Measurements from ENCODE around the gene KIAA1958. TPM values are rescaled to one million over a fixed set of nuclear protein-coding genes. Genes with fewer than 3 reads are reported as not detected.

KIAA1958 gene
- total RNA-seq, 1 donor from 2014 or later, result 10.7 TPM

GRCh38 chr9:112516769-112517168, 30.1 kb downstream of the KIAA1958 start:
- intact Hi-C loops (cut with micrococcal nuclease), result no loop called here
- no peak for DNase-seq (ENCODE audit: low spot score)
- Mint-ChIP-seq H3K9me3 (no peaks in the 10 kb centered on the region), H3K27me3 (ENCODE audit: low read depth) (no peaks in the 10 kb centered on the region), H3K4me3 (ENCODE audit: low read depth) (no peak overlapping the region), H3K36me3 (ENCODE audit: low read depth) (no peaks in the 10 kb centered on the region), H3K4me1 (ENCODE audit: low read depth) (no peaks in the 10 kb centered on the region), H3K27ac (no peak overlapping the region)

- DNase-seq (ENCODE audit: low spot score), result no peak
- intact Hi-C loops (cut with micrococcal nuclease), result no loop called here
- no peaks in the 10 kb centered on the region for H3K9me3 Mint-ChIP-seq
- no peaks in the 10 kb centered on the region for H3K27me3 Mint-ChIP-seq (ENCODE audit: low read depth)
- H3K4me1 Mint-ChIP-seq (ENCODE audit: low read depth), result no peaks in the 10 kb centered on the region
- H3K4me3 Mint-ChIP-seq (ENCODE audit: low read depth), result no peak overlapping the region
- H3K36me3 Mint-ChIP-seq (ENCODE audit: low read depth), result no peaks in the 10 kb centered on the region
- H3K27ac Mint-ChIP-seq, result no peak overlapping the region
These were observed 33.4 kb downstream of the KIAA1958 start for GRCh38 chr9:112520069-112520468.

GRCh38 chr9:112520656-112521055, 34.0 kb downstream of the KIAA1958 start:
- no peak overlapping the region for H3K27ac Mint-ChIP-seq
- H3K4me1 Mint-ChIP-seq (ENCODE audit: low read depth), result no peaks in the 10 kb centered on the region
- no peaks in the 10 kb centered on the region for H3K27me3 Mint-ChIP-seq (ENCODE audit: low read depth)
- intact Hi-C loops (cut with micrococcal nuclease), result no loop called here
- DNase-seq (ENCODE audit: low spot score), result no peak
- H3K36me3 Mint-ChIP-seq (ENCODE audit: low read depth), result no peaks in the 10 kb centered on the region
- H3K4me3 Mint-ChIP-seq (ENCODE audit: low read depth), result no peak overlapping the region
- no peaks in the 10 kb centered on the region for H3K9me3 Mint-ChIP-seq

- no peaks in the 10 kb centered on the region for H3K27me3 Mint-ChIP-seq (ENCODE audit: low read depth)
- H3K4me1 Mint-ChIP-seq (ENCODE audit: low read depth), result peaks cover 3% of the 10 kb centered on the region
- DNase-seq (ENCODE audit: low spot score), result no peak
- H3K27ac Mint-ChIP-seq, result no peak overlapping the region
- H3K9me3 Mint-ChIP-seq, result no peaks in the 10 kb centered on the region
- intact Hi-C loops (cut with micrococcal nuclease), result no loop called here
- H3K4me3 Mint-ChIP-seq (ENCODE audit: low read depth), result no peak overlapping the region
- no peaks in the 10 kb centered on the region for H3K36me3 Mint-ChIP-seq (ENCODE audit: low read depth)
These were observed 40.3 kb downstream of the KIAA1958 start for GRCh38 chr9:112526973-112527372.

- Mint-ChIP-seq H3K27me3 (ENCODE audit: low read depth) (no peaks in the 10 kb centered on the region), H3K36me3 (ENCODE audit: low read depth) (no peaks in the 10 kb centered on the region), H3K4me1 (ENCODE audit: low read depth) (peaks cover 4% of the 10 kb centered on the region), H3K27ac (no peak overlapping the region), H3K4me3 (ENCODE audit: low read depth) (no peak overlapping the region), H3K9me3 (no peaks in the 10 kb centered on the region)
- DNase-seq (ENCODE audit: low spot score), result no peak
- intact Hi-C loops (cut with micrococcal nuclease), result no loop called here
These were observed 41.3 kb downstream of the KIAA1958 start for GRCh38 chr9:112527959-112528358.

- Mint-ChIP-seq H3K27me3 (ENCODE audit: low read depth) (no peaks in the 10 kb centered on the region), H3K36me3 (ENCODE audit: low read depth) (no peaks in the 10 kb centered on the region), H3K9me3 (no peaks in the 10 kb centered on the region), H3K4me1 (ENCODE audit: low read depth) (peaks cover 4% of the 10 kb centered on the region), H3K27ac (no peak overlapping the region), H3K4me3 (ENCODE audit: low read depth) (no peak overlapping the region)
- no peak for DNase-seq (ENCODE audit: low spot score)
- intact Hi-C loops (cut with micrococcal nuclease), result no loop called here
These were observed 42.7 kb downstream of the KIAA1958 start for GRCh38 chr9:112529316-112529715.

- no peak for DNase-seq (ENCODE audit: low spot score)
- peaks cover 12% of the 10 kb centered on the region for H3K4me1 Mint-ChIP-seq (ENCODE audit: low read depth)
- peaks cover 2% of the 10 kb centered on the region for H3K36me3 Mint-ChIP-seq (ENCODE audit: low read depth)
- no peaks in the 10 kb centered on the region for H3K9me3 Mint-ChIP-seq
- H3K27me3 Mint-ChIP-seq (ENCODE audit: low read depth), result no peaks in the 10 kb centered on the region
- H3K4me3 Mint-ChIP-seq (ENCODE audit: low read depth), result no peak overlapping the region
- intact Hi-C loops (cut with micrococcal nuclease), result no loop called here
- H3K27ac Mint-ChIP-seq, result no peak overlapping the region
These were observed 44.2 kb downstream of the KIAA1958 start for GRCh38 chr9:112530751-112531205.

GRCh38 chr9:112531666-112532282, 45.1 kb downstream of the KIAA1958 start:
- Mint-ChIP-seq H3K9me3 (no peaks in the 10 kb centered on the region), H3K4me1 (ENCODE audit: low read depth) (peaks cover 14% of the 10 kb centered on the region), H3K27me3 (ENCODE audit: low read depth) (no peaks in the 10 kb centered on the region), H3K36me3 (ENCODE audit: low read depth) (peaks cover 4% of the 10 kb centered on the region), H3K4me3 (ENCODE audit: low read depth) (no peak overlapping the region), H3K27ac (no peak overlapping the region)
- no peak for DNase-seq (ENCODE audit: low spot score)
- intact Hi-C loops (cut with micrococcal nuclease), result no loop called here

GRCh38 chr9:112532427-112532826, 45.8 kb downstream of the KIAA1958 start:
- H3K4me3 Mint-ChIP-seq (ENCODE audit: low read depth), result no peak overlapping the region
- no peak for DNase-seq (ENCODE audit: low spot score)
- H3K36me3 Mint-ChIP-seq (ENCODE audit: low read depth), result peaks cover 4% of the 10 kb centered on the region
- H3K27me3 Mint-ChIP-seq (ENCODE audit: low read depth), result no peaks in the 10 kb centered on the region
- H3K9me3 Mint-ChIP-seq, result no peaks in the 10 kb centered on the region
- H3K4me1 Mint-ChIP-seq (ENCODE audit: low read depth), result peaks cover 14% of the 10 kb centered on the region
- no peak overlapping the region for H3K27ac Mint-ChIP-seq
- intact Hi-C loops (cut with micrococcal nuclease), result no loop called here

- intact Hi-C loops (cut with micrococcal nuclease), result no loop called here
- no peaks in the 10 kb centered on the region for H3K9me3 Mint-ChIP-seq
- no peak for DNase-seq (ENCODE audit: low spot score)
- H3K27me3 Mint-ChIP-seq (ENCODE audit: low read depth), result no peaks in the 10 kb centered on the region
- no peak overlapping the region for H3K27ac Mint-ChIP-seq
- H3K4me1 Mint-ChIP-seq (ENCODE audit: low read depth), result peaks cover 14% of the 10 kb centered on the region
- no peak overlapping the region for H3K4me3 Mint-ChIP-seq (ENCODE audit: low read depth)
- H3K36me3 Mint-ChIP-seq (ENCODE audit: low read depth), result peaks cover 7% of the 10 kb centered on the region
These were observed 47.0 kb downstream of the KIAA1958 start for GRCh38 chr9:112533660-112534059.

- Mint-ChIP-seq H3K36me3 (ENCODE audit: low read depth) (peaks cover 7% of the 10 kb centered on the region), H3K27ac (no peak overlapping the region), H3K4me1 (ENCODE audit: low read depth) (peaks cover 14% of the 10 kb centered on the region), H3K27me3 (ENCODE audit: low read depth) (no peaks in the 10 kb centered on the region), H3K4me3 (ENCODE audit: low read depth) (no peak overlapping the region), H3K9me3 (no peaks in the 10 kb centered on the region)
- DNase-seq (ENCODE audit: low spot score), result no peak
- intact Hi-C loops (cut with micrococcal nuclease), result no loop called here
These were observed 48.7 kb downstream of the KIAA1958 start for GRCh38 chr9:112535301-112535700.

GRCh38 chr9:112535811-112536210, 49.2 kb downstream of the KIAA1958 start:
- no peak for DNase-seq (ENCODE audit: low spot score)
- Mint-ChIP-seq H3K27ac (no peak overlapping the region), H3K4me3 (ENCODE audit: low read depth) (no peak overlapping the region), H3K36me3 (ENCODE audit: low read depth) (peaks cover 7% of the 10 kb centered on the region), H3K9me3 (no peaks in the 10 kb centered on the region), H3K4me1 (ENCODE audit: low read depth) (peaks cover 14% of the 10 kb centered on the region), H3K27me3 (ENCODE audit: low read depth) (no peaks in the 10 kb centered on the region)
- intact Hi-C loops (cut with micrococcal nuclease), result no loop called here

GRCh38 chr9:112537561-112537960, 50.9 kb downstream of the KIAA1958 start:
- no peak for DNase-seq (ENCODE audit: low spot score)
- Mint-ChIP-seq H3K4me3 (ENCODE audit: low read depth) (no peak overlapping the region), H3K9me3 (no peaks in the 10 kb centered on the region), H3K27ac (no peak overlapping the region), H3K27me3 (ENCODE audit: low read depth) (no peaks in the 10 kb centered on the region), H3K36me3 (ENCODE audit: low read depth) (peaks cover 7% of the 10 kb centered on the region), H3K4me1 (ENCODE audit: low read depth) (peaks cover 9% of the 10 kb centered on the region)
- intact Hi-C loops (cut with micrococcal nuclease), result no loop called here

- DNase-seq (ENCODE audit: low spot score), result no peak
- Mint-ChIP-seq H3K4me3 (ENCODE audit: low read depth) (no peak overlapping the region), H3K27me3 (ENCODE audit: low read depth) (no peaks in the 10 kb centered on the region), H3K4me1 (ENCODE audit: low read depth) (peaks cover 5% of the 10 kb centered on the region), H3K27ac (no peak overlapping the region), H3K36me3 (ENCODE audit: low read depth) (peaks cover 5% of the 10 kb centered on the region), H3K9me3 (no peaks in the 10 kb centered on the region)
- intact Hi-C loops (cut with micrococcal nuclease), result no loop called here
These were observed 54.2 kb downstream of the KIAA1958 start for GRCh38 chr9:112540800-112541199.

Data from activated T-helper 2 cell treated with anti-CD3 and anti-CD28 coated beads, Interferon-gamma antibody, Interleukin-2, Interleukin-4, amounts not matched to agents 10 μg/mL and 5 μg/mL and 100 μg/mL, durations not matched to agents 14 hours and 24 hours and 36 hours (primary cell).